Measurements from ENCODE around the gene WIPI1. TPM values are rescaled to one million over a fixed set of nuclear protein-coding genes. Genes with fewer than 3 reads are reported as not detected.

Gene WIPI1
- total and polyA plus RNA-seq, 7 donors = 18.9 to 78.8 (median 28.5) TPM

- Histone ChIP-seq H3K4me1 (no peaks in the 10 kb centered on the region), H3K4me3 (no peak overlapping the region), H3K27ac (no peak overlapping the region), H3K9me3 (no peaks in the 10 kb centered on the region), H3K27me3 (no peaks in the 10 kb centered on the region), H3K36me3 (peaks cover 28 to 99% (median 47%) of the 10 kb centered on the region in 4 donors)
- intact Hi-C loops (cut with DNase I) = no loop called here
- DNase-seq = no peak
- no peak for TF ChIP-seq EP300 (IDR thresholded peaks at IDR 0.05)
- TF ChIP-seq POLR2AphosphoS5 (IDR thresholded peaks at IDR 0.05) = no peak
- no peak for TF ChIP-seq POLR2A (IDR thresholded peaks at IDR 0.05)
- TF ChIP-seq, protein P1, sequence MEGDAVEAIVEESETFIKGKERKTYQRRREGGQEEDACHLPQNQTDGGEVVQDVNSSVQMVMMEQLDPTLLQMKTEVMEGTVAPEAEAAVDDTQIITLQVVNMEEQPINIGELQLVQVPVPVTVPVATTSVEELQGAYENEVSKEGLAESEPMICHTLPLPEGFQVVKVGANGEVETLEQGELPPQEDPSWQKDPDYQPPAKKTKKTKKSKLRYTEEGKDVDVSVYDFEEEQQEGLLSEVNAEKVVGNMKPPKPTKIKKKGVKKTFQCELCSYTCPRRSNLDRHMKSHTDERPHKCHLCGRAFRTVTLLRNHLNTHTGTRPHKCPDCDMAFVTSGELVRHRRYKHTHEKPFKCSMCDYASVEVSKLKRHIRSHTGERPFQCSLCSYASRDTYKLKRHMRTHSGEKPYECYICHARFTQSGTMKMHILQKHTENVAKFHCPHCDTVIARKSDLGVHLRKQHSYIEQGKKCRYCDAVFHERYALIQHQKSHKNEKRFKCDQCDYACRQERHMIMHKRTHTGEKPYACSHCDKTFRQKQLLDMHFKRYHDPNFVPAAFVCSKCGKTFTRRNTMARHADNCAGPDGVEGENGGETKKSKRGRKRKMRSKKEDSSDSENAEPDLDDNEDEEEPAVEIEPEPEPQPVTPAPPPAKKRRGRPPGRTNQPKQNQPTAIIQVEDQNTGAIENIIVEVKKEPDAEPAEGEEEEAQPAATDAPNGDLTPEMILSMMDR (IDR thresholded peaks at IDR 0.05) = no peak
- 94 to 97% methylated on average over 7 of the region's 7 CpGs for WGBS, 2 donors
Observed at GRCh38 chr17:68427575-68427974, 29.7 kb downstream of the WIPI1 start.

GRCh38 chr17:68425979-68426378 lies 31.3 kb downstream of the WIPI1 start:
- Histone ChIP-seq H3K4me3 (no peak overlapping the region), H3K36me3 (peaks cover 20 to 99% (median 33%) of the 10 kb centered on the region in 4 donors), H3K4me1 (no peaks in the 10 kb centered on the region), H3K27me3 (no peaks in the 10 kb centered on the region), H3K9me3 (no peaks in the 10 kb centered on the region), H3K27ac (no peak overlapping the region)
- 88 to 97% methylated on average over 12 of the region's 12 CpGs for WGBS, 2 donors
- TF ChIP-seq POLR2AphosphoS5 (IDR thresholded peaks at IDR 0.05) (no peak), POLR2A (IDR thresholded peaks at IDR 0.05) (no peak)
- TF ChIP-seq, protein P1 (IDR thresholded peaks at IDR 0.05) = no peak
- intact Hi-C loops (cut with DNase I) = no loop called here
- DNase-seq = no peak

DNA sequence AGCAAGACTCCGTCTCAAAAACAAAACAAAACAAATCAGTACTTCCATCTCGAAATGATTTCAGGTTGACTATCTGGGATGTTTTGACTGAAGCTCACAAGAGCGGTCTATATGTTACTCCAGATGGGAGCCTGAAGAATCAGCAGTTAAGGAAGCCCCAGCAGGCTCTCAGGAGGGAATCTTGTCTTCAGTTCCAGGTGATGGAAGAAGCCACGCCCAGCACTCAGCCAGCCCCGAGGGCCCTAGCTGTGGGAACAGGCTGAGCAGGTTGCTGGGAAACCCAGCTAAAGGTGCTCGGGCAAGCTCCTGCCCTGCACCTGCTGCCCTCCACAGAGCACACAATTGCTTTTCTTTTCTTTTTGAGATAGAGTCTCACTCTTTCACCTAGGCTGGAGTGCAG lies 32.4 kb downstream of the WIPI1 start:
- H3K36me3 ChIP-seq = peaks cover 14 to 99% (median 35%) of the 10 kb centered on the region in 4 donors

DNA sequence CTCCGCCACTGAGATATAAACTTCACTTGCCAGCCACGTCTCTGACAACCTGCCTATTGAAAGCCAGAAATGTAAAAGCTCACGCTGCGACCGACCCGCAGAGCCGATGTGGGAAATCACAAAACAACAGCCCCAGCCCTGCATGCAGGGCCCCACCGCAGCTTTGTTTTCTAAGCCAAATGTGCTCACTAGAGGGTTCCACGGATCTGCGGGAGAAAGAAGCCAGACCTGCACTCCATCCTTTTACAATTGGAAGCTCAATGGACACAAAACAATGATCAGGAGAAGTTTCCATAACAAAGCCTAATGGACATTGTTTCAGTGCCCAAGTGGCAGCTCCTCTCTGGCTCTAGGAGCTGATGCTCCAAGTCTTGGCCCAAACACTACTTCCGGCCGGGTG lies 33.1 kb downstream of the WIPI1 start:
- Histone ChIP-seq H3K27me3 (no peaks in the 10 kb centered on the region), H3K4me3 (no peak overlapping the region), H3K4me1 (no peaks in the 10 kb centered on the region), H3K9me3 (no peaks in the 10 kb centered on the region), H3K27ac (no peak overlapping the region), H3K36me3 (peaks cover 14 to 96% (median 32%) of the 10 kb centered on the region in 4 donors)
- intact Hi-C loops (cut with DNase I) = no loop called here
- 95 to 96% methylated on average over 12 of the region's 12 CpGs for WGBS, 2 donors
- TF ChIP-seq POLR2AphosphoS5 (IDR thresholded peaks at IDR 0.05) (no peak), POLR2A (IDR thresholded peaks at IDR 0.05) (no peak), EP300 (IDR thresholded peaks at IDR 0.05) (no peak)
- TF ChIP-seq, protein P1 (IDR thresholded peaks at IDR 0.05) = no peak
- DNase-seq = no peak

More for the DNA sequence above, 32.4 kb downstream of the WIPI1 start:
- Histone ChIP-seq H3K27ac (no peak overlapping the region), H3K4me1 (no peaks in the 10 kb centered on the region), H3K27me3 (no peaks in the 10 kb centered on the region), H3K9me3 (no peaks in the 10 kb centered on the region), H3K4me3 (no peak overlapping the region)
- DNase-seq = no peak
- no peak for TF ChIP-seq POLR2AphosphoS5 (IDR thresholded peaks at IDR 0.05)
- no peak for TF ChIP-seq EP300 (IDR thresholded peaks at IDR 0.05)
- TF ChIP-seq, protein P1 (IDR thresholded peaks at IDR 0.05) = no peak
- TF ChIP-seq POLR2A (IDR thresholded peaks at IDR 0.05) = no peak
- WGBS, 2 donors = 55 to 85% methylated on average over 6 of the region's 6 CpGs
- intact Hi-C loops (cut with DNase I) = no loop called here

DNA sequence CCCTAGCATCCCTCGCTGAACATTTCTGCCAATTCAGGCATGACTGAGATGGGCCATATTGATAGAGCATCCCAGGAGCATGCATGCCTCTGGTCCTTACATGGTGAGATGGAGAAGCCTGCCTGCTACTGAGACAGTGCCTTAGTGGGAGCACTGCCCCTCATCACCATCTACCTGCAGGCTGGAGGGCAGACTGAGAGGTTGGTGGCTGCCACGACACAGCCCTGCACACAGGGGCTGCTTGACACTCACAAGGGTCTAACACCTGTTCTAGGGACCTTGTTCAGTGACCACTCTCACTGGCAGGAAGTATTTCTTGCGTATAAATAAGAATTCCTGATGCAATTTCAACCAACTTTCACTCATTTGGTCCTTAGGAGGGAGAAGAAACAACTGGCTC lies 34.0 kb downstream of the WIPI1 start:
- no peaks in the 10 kb centered on the region for H3K27me3 ChIP-seq
- 94% methylated on average over 3 of the region's 3 CpGs for WGBS, 2 donors
- no peak overlapping the region for H3K4me3 ChIP-seq
- TF ChIP-seq EP300 (IDR thresholded peaks at IDR 0.05) = no peak
- TF ChIP-seq, protein P1 (IDR thresholded peaks at IDR 0.05) = no peak
- TF ChIP-seq POLR2AphosphoS5 (IDR thresholded peaks at IDR 0.05) = no peak
- no peak for TF ChIP-seq POLR2A (IDR thresholded peaks at IDR 0.05)
- H3K27ac ChIP-seq = no peak overlapping the region
- no peaks in the 10 kb centered on the region for H3K4me1 ChIP-seq
- DNase-seq = no peak
- H3K9me3 ChIP-seq = no peaks in the 10 kb centered on the region
- H3K36me3 ChIP-seq = peaks cover 11 to 86% (median 25%) of the 10 kb centered on the region in 4 donors
- intact Hi-C loops (cut with DNase I) = no loop called here
